ENCODE data around the gene GCGR.
A peak's percentile ranks its signal among the peaks of the same experiment; 100 is the strongest.
"Not testable (repeated sequence)": the region's sequence is repeated elsewhere in the genome, so short reads cannot be mapped to it uniquely, and the experiment has no call there.

The GCGR gene

DNA sequence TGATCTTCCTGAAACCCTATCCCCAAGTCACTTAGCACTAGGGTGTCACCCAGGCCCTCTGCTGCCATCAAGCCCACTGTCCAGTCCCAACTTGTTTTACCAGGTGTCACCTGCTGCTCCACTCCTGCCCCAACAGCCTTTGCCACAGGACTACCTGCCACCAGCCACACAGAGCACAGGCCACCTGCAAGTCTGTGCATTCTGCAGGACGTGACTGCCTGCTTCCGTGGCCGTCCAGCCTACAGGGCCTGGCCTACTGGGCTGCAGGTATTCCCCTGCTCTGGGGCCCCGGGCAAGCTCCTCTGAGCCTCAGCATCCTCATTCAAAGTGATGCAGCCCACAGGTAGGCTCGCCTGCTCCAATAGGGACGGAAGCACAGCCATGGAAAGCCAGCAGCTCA, 25.9 kb downstream of the GCGR start:
- DNase-seq (ENCODE audit: low spot score in 2 of 2): no peak
- Mint-ChIP-seq H3K27ac (ENCODE audit: low read depth) (no peak overlapping the region), H3K9me3 (no peaks in the 10 kb centered on the region), H3K36me3 (ENCODE audit: insufficient read depth) (peaks cover 6% of the 10 kb centered on the region), H3K4me1 (peaks cover 35% of the 10 kb centered on the region), H3K27me3 (no peaks in the 10 kb centered on the region), H3K4me3 (no peak overlapping the region)
- no peak for ATAC-seq (replicated peaks; ENCODE audit: extremely low read depth, poor library complexity, severe bottlenecking)

DNA sequence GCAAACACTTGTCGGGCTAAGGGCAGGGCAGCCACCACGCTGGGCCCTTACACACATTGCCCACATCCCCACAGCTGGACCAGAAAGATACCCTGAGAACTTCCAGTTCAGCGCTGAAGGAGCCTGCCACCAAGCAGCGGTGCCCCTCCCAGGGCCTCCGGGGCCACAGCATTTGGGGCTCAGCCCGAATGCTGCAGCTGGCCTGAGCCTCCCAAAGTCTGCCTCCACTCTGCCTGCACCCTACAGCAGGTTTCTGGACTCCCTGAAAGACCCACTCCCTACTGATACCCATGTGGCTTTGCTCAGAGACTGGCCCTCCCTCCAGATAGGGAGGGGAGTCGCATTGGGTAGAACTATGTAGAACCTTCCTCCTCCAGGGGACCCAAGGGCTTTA, 27.6 kb downstream of the GCGR start:
- H3K4me1 Mint-ChIP-seq: peaks cover 29% of the 10 kb centered on the region
- H3K9me3 Mint-ChIP-seq: no peaks in the 10 kb centered on the region
- H3K4me3 Mint-ChIP-seq: peak overlapping the region; percentile 85
- no peak for DNase-seq (ENCODE audit: low spot score in 2 of 2)
- no peaks in the 10 kb centered on the region for H3K27me3 Mint-ChIP-seq
- peak overlapping the region; percentile 85 for H3K27ac Mint-ChIP-seq (ENCODE audit: low read depth)
- ATAC-seq (replicated peaks; ENCODE audit: extremely low read depth, poor library complexity, severe bottlenecking): no peak
- H3K36me3 Mint-ChIP-seq (ENCODE audit: insufficient read depth): peaks cover 6% of the 10 kb centered on the region

DNA sequence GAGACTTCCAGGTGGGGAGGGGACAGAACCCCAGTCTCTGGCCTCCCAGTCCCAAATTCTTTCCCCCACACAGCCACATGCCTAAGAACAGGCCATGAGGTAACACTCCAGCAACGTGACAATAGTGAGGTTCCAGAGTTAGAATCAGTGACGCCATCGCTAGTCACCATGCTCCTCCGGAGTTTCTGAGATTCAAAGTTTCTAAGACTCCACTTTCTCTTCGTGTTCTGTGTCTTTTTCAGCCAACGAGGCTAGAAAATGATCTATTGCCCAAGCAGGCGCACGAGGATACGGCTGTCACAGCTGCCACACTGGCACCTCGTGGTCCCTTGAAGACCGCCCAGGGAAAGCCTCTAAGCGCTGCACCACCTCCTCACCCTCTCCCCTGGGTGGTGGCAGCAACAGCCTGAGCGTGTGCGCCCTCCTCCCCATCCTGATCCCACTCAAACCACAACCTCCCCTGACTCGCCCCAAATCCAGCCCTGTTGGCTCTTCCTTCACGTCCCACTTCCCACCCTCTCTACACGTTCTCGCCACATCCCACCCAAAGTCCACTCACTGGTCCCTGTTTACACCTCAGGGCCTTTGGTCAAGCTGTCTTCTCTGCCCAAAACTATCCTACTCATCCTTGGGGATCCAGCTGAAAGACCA, 28.1 kb downstream of the GCGR start:
- Mint-ChIP-seq H3K27ac (ENCODE audit: low read depth) (peak overlapping the region; percentile 85), H3K36me3 (ENCODE audit: insufficient read depth) (peaks cover 6% of the 10 kb centered on the region), H3K4me3 (peak overlapping the region; percentile 85), H3K9me3 (no peaks in the 10 kb centered on the region), H3K4me1 (peaks cover 29% of the 10 kb centered on the region), H3K27me3 (no peaks in the 10 kb centered on the region)
- DNase-seq (ENCODE audit: low spot score in 2 of 2) (peak; percentile 24 to 48), ATAC-seq (replicated peaks; ENCODE audit: extremely low read depth, poor library complexity, severe bottlenecking) (peak; percentile 84)

DNA sequence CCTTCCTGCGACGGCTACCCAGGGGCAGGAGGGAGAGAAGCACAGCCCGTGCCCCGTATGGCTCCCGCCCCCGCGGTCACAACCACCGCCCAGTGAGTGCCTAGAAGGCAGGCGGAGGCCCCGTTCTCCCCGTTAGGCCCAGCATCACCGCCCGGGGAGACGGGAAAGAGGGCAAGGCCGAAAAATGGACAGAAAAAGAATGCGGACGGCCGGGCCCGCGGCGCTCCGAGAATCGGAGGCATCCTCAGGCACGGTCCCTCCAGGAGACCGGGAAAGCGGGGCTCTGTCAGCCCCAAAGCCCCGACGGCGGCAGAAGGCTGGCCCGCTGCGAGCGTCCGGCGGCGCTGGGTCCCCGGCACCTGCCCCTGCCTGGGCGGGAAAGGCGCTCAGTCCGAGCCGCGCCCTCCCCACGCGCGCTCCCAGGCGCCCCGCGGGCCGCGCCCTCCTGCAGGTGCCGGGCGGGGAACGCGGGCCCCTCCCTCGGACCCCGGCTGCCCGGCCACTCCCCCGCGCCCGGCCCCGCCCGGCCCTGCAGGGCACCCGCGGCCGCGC, 28.7 kb downstream of the GCGR start:
- peak overlapping the region; percentile 85 for H3K27ac Mint-ChIP-seq (ENCODE audit: low read depth)
- H3K36me3 Mint-ChIP-seq (ENCODE audit: insufficient read depth): peaks cover 6% of the 10 kb centered on the region
- DNase-seq (ENCODE audit: low spot score in 2 of 2) (peak in 1 of 2 donors; percentile 25), ATAC-seq (replicated peaks; ENCODE audit: extremely low read depth, poor library complexity, severe bottlenecking) (peak; percentile 34)
- H3K4me3 Mint-ChIP-seq: peak overlapping the region; percentile 85
- peaks cover 29% of the 10 kb centered on the region for H3K4me1 Mint-ChIP-seq
- no peaks in the 10 kb centered on the region for H3K9me3 Mint-ChIP-seq
- H3K27me3 Mint-ChIP-seq: no peaks in the 10 kb centered on the region

DNA sequence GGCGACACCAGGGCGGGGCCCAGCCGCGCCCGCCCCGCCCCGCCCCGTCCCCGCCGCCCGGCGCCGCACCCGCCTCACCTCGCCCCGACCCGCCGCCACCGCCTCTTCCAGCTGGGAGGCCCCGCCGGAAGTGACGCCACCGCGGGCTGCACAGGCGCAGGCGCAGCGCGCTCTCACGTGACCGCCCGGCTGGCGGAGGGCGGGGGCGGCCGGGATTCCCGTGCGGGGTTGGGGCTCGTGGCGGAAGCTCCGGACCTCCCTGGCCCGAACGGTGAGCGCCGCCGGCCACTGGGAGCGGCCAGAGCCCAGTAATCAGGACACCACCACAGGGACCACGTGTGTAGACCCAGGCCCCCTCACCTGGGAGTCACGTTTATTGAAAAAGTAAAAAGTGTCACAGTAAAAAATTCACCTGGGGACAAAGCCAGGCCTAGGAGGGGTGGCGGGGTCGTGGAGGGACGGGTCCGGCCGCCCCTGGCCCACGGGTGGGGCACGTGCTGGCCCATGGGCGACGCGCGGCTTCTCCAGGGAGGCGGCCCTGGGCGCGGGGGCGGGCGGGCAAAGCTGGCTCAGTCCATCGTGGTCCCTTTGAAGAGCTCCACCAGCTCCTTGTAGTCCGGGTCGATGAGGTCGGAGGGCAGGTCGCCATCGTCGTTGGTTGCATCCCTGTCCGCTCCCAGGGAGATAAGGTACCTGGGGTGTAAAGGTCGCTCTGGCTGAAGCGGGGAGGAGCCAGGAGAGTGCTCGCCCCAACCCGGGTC, 29.4 kb downstream of the GCGR start, which contains the start of gene MCRIP1:
MCRIP1 (minus strand) TSS at position 132 of the 761 bp plus-strand sequence. CDS start 8,785 bp downstream, outside the sequence.
- ATAC-seq (replicated peaks; ENCODE audit: extremely low read depth, poor library complexity, severe bottlenecking) (peak; percentile 69), DNase-seq (ENCODE audit: low spot score in 2 of 2) (peak; percentile 84 to 86)
- Mint-ChIP-seq H3K36me3 (ENCODE audit: insufficient read depth) (peaks cover 6% of the 10 kb centered on the region), H3K27me3 (no peaks in the 10 kb centered on the region), H3K27ac (ENCODE audit: low read depth) (peak within 1 kb of the TSS; percentile 85), H3K9me3 (no peaks in the 10 kb centered on the region), H3K4me3 (peak within 1 kb of the TSS; percentile 85), H3K4me1 (peaks cover 27% of the 10 kb centered on the region)

DNA sequence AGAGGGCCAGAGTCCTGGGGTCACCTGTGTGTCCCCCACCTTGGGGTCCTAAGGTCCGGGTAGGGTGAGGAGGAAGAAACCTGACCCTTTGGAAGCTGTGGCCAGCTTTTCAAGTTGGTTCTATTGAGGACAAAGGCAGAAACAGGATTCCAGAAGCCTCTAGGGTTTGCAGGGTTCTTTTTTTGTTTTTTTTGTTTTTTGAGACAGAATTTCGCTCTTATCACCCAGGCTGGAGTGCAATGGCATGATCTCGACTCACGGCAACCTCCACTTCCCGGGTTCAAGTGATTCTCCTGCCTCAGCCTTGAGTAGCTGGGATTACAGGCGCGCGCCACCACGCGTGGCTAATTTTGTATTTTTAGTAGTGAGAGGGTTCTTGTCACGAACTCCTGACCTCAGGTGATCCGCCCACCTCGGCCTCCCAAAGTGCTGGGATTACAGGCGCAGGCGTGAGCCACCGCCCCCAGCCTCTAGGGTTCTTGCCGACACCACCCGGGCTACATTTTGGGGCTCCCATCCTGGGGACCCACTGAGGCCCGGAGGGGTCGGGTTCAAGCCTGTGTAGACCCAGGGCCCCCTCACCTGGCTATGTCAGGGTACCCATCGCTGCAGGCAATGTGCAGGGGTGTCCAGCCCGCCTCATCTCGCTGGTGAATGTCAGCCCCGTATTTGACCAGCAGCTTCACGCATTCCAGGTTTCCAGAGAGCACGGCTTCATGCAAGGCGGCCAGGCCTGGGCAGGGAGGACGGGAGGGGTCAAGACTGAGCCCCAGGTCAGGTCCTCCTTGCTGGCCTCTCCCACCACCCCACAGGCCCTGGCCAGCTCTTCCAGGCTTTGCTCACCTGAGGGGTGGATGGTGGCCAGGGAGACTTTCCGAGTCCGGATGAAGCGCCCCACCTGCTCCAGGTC, 30.2 kb downstream of the GCGR start:
- H3K4me1 Mint-ChIP-seq: peaks cover 23% of the 10 kb centered on the region

DNA sequence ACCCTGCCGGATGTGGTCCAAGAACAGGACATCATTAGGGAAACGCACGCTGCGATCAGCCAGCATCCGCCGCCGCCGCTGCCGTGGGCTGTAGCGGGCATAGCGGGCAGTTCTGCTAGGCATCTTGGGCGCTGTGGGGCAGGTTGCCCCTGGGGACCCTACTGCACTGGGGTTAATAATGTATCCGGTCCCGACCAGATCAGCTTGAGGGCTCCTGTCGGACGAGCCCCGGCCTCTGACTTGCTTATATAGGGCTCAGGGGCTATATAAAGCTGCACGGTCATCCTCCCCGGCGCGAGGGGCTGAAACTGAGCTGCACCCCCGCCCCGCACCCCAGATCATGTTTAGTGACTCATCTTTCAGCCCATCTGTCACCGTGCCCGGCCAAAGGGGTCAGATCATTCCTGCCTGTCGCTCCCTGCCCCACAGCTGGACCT, 30.9 kb downstream of the GCGR start, which contains the start of gene PPP1R27:
PPP1R27 (minus strand) TSS at position 220 of the 437 bp plus-strand sequence; CDS start at position 123, 97 bp downstream.
- Mint-ChIP-seq H3K27ac (ENCODE audit: low read depth) (peak within 1 kb of the TSS; percentile 74), H3K9me3 (no peaks in the 10 kb centered on the region), H3K4me1 (peaks cover 17% of the 10 kb centered on the region), H3K27me3 (no peaks in the 10 kb centered on the region), H3K4me3 (peak within 1 kb of the TSS; percentile 85), H3K36me3 (ENCODE audit: insufficient read depth) (peaks cover 6% of the 10 kb centered on the region)
- DNase-seq (ENCODE audit: low spot score in 2 of 2) (no peak), ATAC-seq (replicated peaks; ENCODE audit: extremely low read depth, poor library complexity, severe bottlenecking) (no peak)

More for the DNA sequence above, 30.2 kb downstream of the GCGR start:
- Mint-ChIP-seq H3K9me3 (no peaks in the 10 kb centered on the region), H3K36me3 (ENCODE audit: insufficient read depth) (peaks cover 6% of the 10 kb centered on the region), H3K4me3 (peak overlapping the region; percentile 85), H3K27me3 (no peaks in the 10 kb centered on the region), H3K27ac (ENCODE audit: low read depth) (peak overlapping the region; percentile 74)
- DNase-seq (ENCODE audit: low spot score in 2 of 2) (no peak), ATAC-seq (replicated peaks; ENCODE audit: extremely low read depth, poor library complexity, severe bottlenecking) (no peak)

DNA sequence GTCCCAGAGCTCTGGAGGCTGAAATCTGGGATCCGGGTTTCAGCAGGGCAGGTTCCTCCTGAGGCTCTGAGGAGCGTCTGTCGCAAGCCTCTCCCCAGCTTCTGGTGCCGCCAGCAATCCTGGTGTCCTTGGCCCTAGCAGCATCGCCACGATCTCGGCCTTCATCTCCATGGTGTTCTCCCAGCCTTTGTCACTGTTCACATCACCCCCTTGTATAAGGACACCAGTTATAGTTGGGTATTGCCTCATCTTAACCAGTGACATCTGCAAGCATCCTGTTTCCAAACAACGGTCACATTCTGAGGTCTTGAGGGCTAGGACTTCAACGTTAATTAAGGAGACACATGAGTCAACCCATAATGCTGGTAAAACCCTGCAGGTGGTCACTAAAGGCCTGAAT, 33.7 kb downstream of the GCGR start:
- DNase-seq (ENCODE audit: low spot score in 2 of 2) (no peak), ATAC-seq (replicated peaks; ENCODE audit: extremely low read depth, poor library complexity, severe bottlenecking) (no peak)
- no peak overlapping the region for H3K27ac Mint-ChIP-seq (ENCODE audit: low read depth)
- no peaks in the 10 kb centered on the region for H3K9me3 Mint-ChIP-seq
- peaks cover 1% of the 10 kb centered on the region for H3K4me1 Mint-ChIP-seq
- no peak overlapping the region for H3K4me3 Mint-ChIP-seq
- H3K36me3 Mint-ChIP-seq (ENCODE audit: insufficient read depth): peaks cover 2% of the 10 kb centered on the region
- no peaks in the 10 kb centered on the region for H3K27me3 Mint-ChIP-seq

DNA sequence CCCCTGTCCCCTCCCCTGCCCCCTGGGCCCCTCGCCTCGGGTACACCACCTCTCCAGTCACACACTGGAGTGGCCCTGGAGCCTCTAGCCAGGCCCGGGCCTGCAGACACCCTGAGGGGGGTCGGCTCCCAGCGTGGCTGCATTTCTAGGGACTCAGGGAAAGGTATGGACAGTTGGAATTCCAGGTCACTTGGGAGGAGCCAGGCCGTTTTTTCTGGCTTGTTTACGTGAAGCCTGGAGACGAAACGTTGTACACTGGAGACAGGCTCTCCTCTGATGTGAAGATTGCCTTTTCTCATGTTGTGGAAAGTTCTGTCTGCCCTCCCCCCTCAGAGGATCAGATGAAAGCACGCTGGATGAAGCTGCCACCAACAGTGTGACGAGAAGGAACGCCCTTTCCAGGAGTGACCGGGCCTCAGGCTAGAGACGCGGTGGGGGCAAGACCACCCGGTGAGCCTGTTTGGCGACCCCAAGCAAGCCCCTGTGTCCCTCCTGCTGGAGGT, 34.9 kb downstream of the GCGR start:
- Mint-ChIP-seq H3K4me1 (no peaks in the 10 kb centered on the region), H3K4me3 (no peak overlapping the region), H3K9me3 (no peaks in the 10 kb centered on the region), H3K27ac (ENCODE audit: low read depth) (no peak overlapping the region), H3K27me3 (no peaks in the 10 kb centered on the region), H3K36me3 (ENCODE audit: insufficient read depth) (peaks cover 9% of the 10 kb centered on the region)
- DNase-seq (ENCODE audit: low spot score in 2 of 2) (no peak), ATAC-seq (replicated peaks; ENCODE audit: extremely low read depth, poor library complexity, severe bottlenecking) (no peak)

DNA sequence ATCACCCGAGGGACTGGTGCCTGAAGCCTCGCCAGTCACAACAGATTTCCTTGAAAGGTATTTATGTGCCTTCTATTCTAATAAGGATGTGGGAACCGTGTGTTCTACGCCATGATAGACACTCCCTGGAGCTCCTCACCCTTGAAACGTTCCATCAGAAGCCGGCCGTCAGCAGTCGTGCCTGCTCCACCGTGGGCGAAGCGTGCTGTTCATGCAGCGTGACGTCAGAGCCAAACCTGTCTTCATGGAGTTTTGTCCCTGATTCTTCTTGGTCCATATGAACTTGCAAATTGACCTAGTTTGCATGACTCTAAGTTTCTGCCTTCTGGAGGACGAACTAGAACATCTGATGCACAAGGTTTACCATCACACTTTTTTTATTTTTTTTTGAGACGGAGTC, 35.4 kb downstream of the GCGR start:
- DNase-seq (ENCODE audit: low spot score in 2 of 2): no peak
- H3K4me1 Mint-ChIP-seq: no peaks in the 10 kb centered on the region
- no peak for ATAC-seq (replicated peaks; ENCODE audit: extremely low read depth, poor library complexity, severe bottlenecking)
- H3K9me3 Mint-ChIP-seq: no peaks in the 10 kb centered on the region
- H3K4me3 Mint-ChIP-seq: no peak overlapping the region
- H3K27me3 Mint-ChIP-seq: no peaks in the 10 kb centered on the region
- peaks cover 9% of the 10 kb centered on the region for H3K36me3 Mint-ChIP-seq (ENCODE audit: insufficient read depth)
- H3K27ac Mint-ChIP-seq (ENCODE audit: low read depth): no peak overlapping the region

DNA sequence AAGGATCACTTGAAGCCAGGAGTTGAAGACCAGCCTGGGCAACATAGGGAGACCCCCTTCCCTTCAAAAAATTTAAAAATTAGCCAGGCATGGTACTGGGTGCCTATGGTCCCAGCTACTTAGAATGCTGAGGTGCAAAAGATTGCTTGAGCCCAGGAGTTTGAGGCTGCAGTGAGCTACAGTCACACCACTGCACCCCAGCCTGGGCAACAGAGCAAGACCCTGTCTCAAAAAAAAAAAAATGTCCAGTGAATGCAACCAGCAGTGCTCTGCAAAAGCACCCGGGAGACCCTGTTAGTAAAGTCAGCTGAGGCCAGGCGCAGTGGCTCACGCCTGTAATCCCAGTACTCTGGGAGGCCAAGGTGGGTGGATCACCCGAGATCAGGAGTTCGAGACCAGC, 36.1 kb downstream of the GCGR start:
- not testable (repeated sequence) for H3K27me3 Mint-ChIP-seq; H3K4me3 Mint-ChIP-seq; H3K9me3 Mint-ChIP-seq; DNase-seq (ENCODE audit: low spot score in 2 of 2); H3K4me1 Mint-ChIP-seq; H3K27ac Mint-ChIP-seq (ENCODE audit: low read depth); ATAC-seq (replicated peaks; ENCODE audit: extremely low read depth, poor library complexity, severe bottlenecking)
- H3K36me3 Mint-ChIP-seq (ENCODE audit: insufficient read depth): peaks cover 13% of the 10 kb centered on the region
